GM12878 (cell line): Measurements from ENCODE around the gene AMPH. TPM values are rescaled to one million over a fixed set of nuclear protein-coding genes. Genes with fewer than 3 reads are reported as not detected.

Experiments
- ATAC-seq: fragments of 200-7000 bp; cut with Tn5 transposase; 3 replicates; pipeline ENCODE4 v1.9.1; 2020; ENCODE audit warnings: mild to moderate bottlenecking, moderate library complexity
- BruUV-seq: library from RNA; stranded (reverse); fragments of 400-500 nt; replicated peaks from 2 replicates; lab custom pipeline; 2021; lab: Mats Ljungman, UMichigan
- CTCF ChIA-PET: fragments of 300-600 bp; sonication (Branson Sonifier 250); formaldehyde crosslinking; extraction: SDS; loops from one replicate; lab custom pipeline; 2021; ENCODE audit warnings: inconsistent platforms; lab: Yijun Ruan, JAX
- POLR2A ChIA-PET: fragments of 350-600 bp; formaldehyde crosslinking; extraction: SDS; loops from one replicate; lab custom pipeline; 2021; ENCODE audit warnings: inconsistent platforms; lab: Charles Lee
- RAD21 ChIA-PET: fragments of 300-600 bp; sonication (Branson Sonifier 250); formaldehyde crosslinking; loops from one replicate; lab custom pipeline; 2023; ENCODE audit warnings: antibody characterized with exemption; ENCODE audit not compliant: unreplicated experiment; lab: Charles Lee
- SMC1A ChIA-PET: fragments of 300-600 bp; sonication (Branson Sonifier 250); formaldehyde crosslinking; loops from one replicate; lab custom pipeline; 2023; ENCODE audit not compliant: unreplicated experiment, uncharacterized antibody; lab: Charles Lee
- DNase-seq: peaks from one replicate; pipeline ENCODE4 v3.0.0-alpha.2; 2011; ENCODE audit warnings: low read depth, low spot score
- FAIRE-seq: peaks from 3 replicates; lab custom pipeline; 2011; peaks lifted over from hg19 to GRCh38; lab: Jason Lieb, UNC
- H2AFZ ChIP-seq: 2 replicates; pipeline ENCODE4 v1.6.0; 2011; ENCODE audit warnings: low read depth, low read length, control low read depth; ENCODE audit not compliant: control insufficient read depth
- H3K27ac ChIP-seq: 2 replicates; pipeline ENCODE4 v1.5.1; 2011; ENCODE audit warnings: control low read depth; ENCODE audit not compliant: control insufficient read depth, insufficient read depth
- H3K27me3 ChIP-seq, 2 experiments: replicated peaks in 1 of 2; 2 replicates each; pipeline versions ENCODE4 v1.6.0 to v1.6.1; 2011; ENCODE audit warnings: low read length in 1 of 2; ENCODE audit not compliant: control insufficient read depth in 2 of 2, insufficient read depth in 2 of 2
- H3K36me3 ChIP-seq, 2 experiments: 2 replicates each; pipeline ENCODE4 v1.5.1; 2011; ENCODE audit warnings: low read length in 1 of 2; ENCODE audit not compliant: control insufficient read depth in 2 of 2, insufficient read depth in 2 of 2
- H3K4me1 ChIP-seq: 2 replicates; pipeline ENCODE4 v1.6.1; 2011; ENCODE audit warnings: mild to moderate bottlenecking, low read length, moderate library complexity, mixed read lengths; ENCODE audit not compliant: control insufficient read depth, insufficient read depth
- H3K4me2 ChIP-seq: 2 replicates; pipeline ENCODE4 v1.6.0; 2011; ENCODE audit warnings: control low read depth; ENCODE audit not compliant: control insufficient read depth, insufficient read depth
- H3K4me3 ChIP-seq: fragments of 200-600 bp; sonication (generic); 2 replicates; pipeline ENCODE4 v1.5.1; 2016
- H3K79me2 ChIP-seq: 2 replicates; pipeline ENCODE4 v1.6.0; 2011; ENCODE audit warnings: low read length; ENCODE audit not compliant: control insufficient read depth, insufficient read depth
- H3K9ac ChIP-seq: 2 replicates; pipeline ENCODE4 v1.8.0; 2011; ENCODE audit warnings: low read length, control low read depth, mixed read lengths; ENCODE audit not compliant: control insufficient read depth, insufficient read depth
- H3K9me3 ChIP-seq: replicated peaks from 3 replicates; pipeline ENCODE4 v1.5.1; 2011; ENCODE audit warnings: mild to moderate bottlenecking, low read length; ENCODE audit not compliant: control insufficient read depth, insufficient read depth
- H4K20me1 ChIP-seq: 2 replicates; pipeline ENCODE4 v1.6.0; 2011; ENCODE audit not compliant: control insufficient read depth, insufficient read depth
- EED ChIP-seq: sonication (generic); IDR thresholded peaks from 2 replicates; pipeline ENCODE4 v1.6.1; 2016; ENCODE audit warnings: antibody characterized with exemption, low read depth
- GATAD2B ChIP-seq: fragments of 450-650 bp; conservative IDR thresholded peaks from 2 replicates; pipeline ENCODE4 v1.6.1; 2017; ENCODE audit warnings: low read depth, mild to moderate bottlenecking, moderate library complexity
- NFXL1 ChIP-seq: fragments of 450-650 bp; IDR thresholded peaks from 2 replicates; pipeline ENCODE4 v1.6.1; 2017; ENCODE audit warnings: antibody characterized with exemption, mild to moderate bottlenecking, borderline replicate concordance
- NR2F1 ChIP-seq: fragments of 450-650 bp; conservative IDR thresholded peaks from 2 replicates; pipeline ENCODE4 v1.6.1; 2017; ENCODE audit warnings: mild to moderate bottlenecking
- NRF1 ChIP-seq: conservative IDR thresholded peaks from 2 replicates; pipeline ENCODE4 v1.6.1; 2011; ENCODE audit warnings: mild to moderate bottlenecking, low read depth, low read length, improper control_type of control experiment
- POLR2A ChIP-seq: IDR thresholded peaks from 2 replicates; pipeline ENCODE4 v1.6.1; 2011; ENCODE audit warnings: low read depth, mild to moderate bottlenecking, low read length
- RELA ChIP-seq: fragments of 450-650 bp; IDR thresholded peaks from 2 replicates; pipeline ENCODE4 v1.8.0; 2014; ENCODE audit warnings: borderline replicate concordance; ENCODE audit not compliant: partially characterized antibody
- WGBS: methylation state at CpG from one replicate; pipeline ENCODE4 v1.1.6; 2016; ENCODE audit warnings: low lambda C conversion rate; ENCODE audit not compliant: insufficient replicate concordance, insufficient coverage; ENCODE audit errors: missing lambda C conversion rate; 5-methylcytosine and 5-hydroxymethylcytosine counted together
- in situ Hi-C: fragments of 300-500 bp; cut with MboI; formaldehyde crosslinking; loops from 9 replicates; pipeline ENCODE4 v1.14.3; 2018; ENCODE audit warnings: mixed read lengths
- intact Hi-C: fragments of 100-400 bp; cut with micrococcal nuclease; formaldehyde crosslinking; loops from one replicate; pipeline ENCODE4 v1.14.2; 2022; ENCODE audit not compliant: unreplicated experiment
- polyA plus RNA-seq, 11 experiments: library from polyadenylated mRNA; depleted of rRNA in 4 of 11; unstranded in 6 of 11; stranded (reverse) in 5 of 11; fragments of >200 nt; fragmentation: Nextera tagmentation in 4 of 11; fragmentation: Illumina TruSeq in 1 of 11; extraction: Ambion mirVana in 4 of 11; extraction: Trizol in 1 of 11; gene quantifications; 1 replicate in 1 of 11; 2 replicates in 10 of 11; pipeline versions ENCODE4 v1.2.1 to v1.2.3, GENCODE V29; 2011 to 2016; ENCODE audit warnings: inconsistent platforms in 2 of 11, missing spikeins in 2 of 11, low read depth in 1 of 11
- total RNA-seq, 4 experiments: library from RNA; depleted of rRNA in 3 of 4; stranded (reverse); fragments of >200 nt in 3 of 4; fragmentation: Illumina TruSeq in 1 of 4; extraction: Trizol in 1 of 4; gene quantifications; 2 replicates each; pipeline versions ENCODE4 v1.2.1 to v1.2.3, GENCODE V29; 2013 to 2021
- TF ChIP-seq, protein P1 (sequence below): IDR thresholded peaks from 2 replicates; pipeline ENCODE4 v1.6.1; 2012; ENCODE audit warnings: improper control_type of control experiment, low read depth, low read length; ENCODE audit not compliant: insufficient replicate concordance
- TF ChIP-seq, protein P2 (sequence below): IDR thresholded peaks from 2 replicates; pipeline ENCODE4 v1.6.1; 2012; ENCODE audit warnings: low read depth, low read length, improper control_type of control experiment
- TF ChIP-seq, protein P3 (sequence below): IDR thresholded peaks from 2 replicates; pipeline ENCODE4 v1.6.1; 2012; ENCODE audit warnings: low read depth, low read length, improper control_type of control experiment
- TF ChIP-seq, protein P4 (sequence below): fragments of 450-650 bp; IDR thresholded peaks from 2 replicates; pipeline ENCODE4 v1.6.1; 2017; ENCODE audit warnings: mild to moderate bottlenecking, moderate library complexity
- TF ChIP-seq, protein P5 (sequence below): IDR thresholded peaks from 2 replicates; pipeline ENCODE4 v1.6.1; 2011; ENCODE audit warnings: mild to moderate bottlenecking, low read depth, low read length, moderate library complexity; ENCODE audit not compliant: insufficient replicate concordance

The AMPH gene
- total and polyA plus RNA-seq, 10 of the 15 experiments (the other 5 are each of a cell fraction or from before 2014, with no cell fraction given): 0.03 to 0.24 (median 0.08) TPM; not detected in 2

DNA sequence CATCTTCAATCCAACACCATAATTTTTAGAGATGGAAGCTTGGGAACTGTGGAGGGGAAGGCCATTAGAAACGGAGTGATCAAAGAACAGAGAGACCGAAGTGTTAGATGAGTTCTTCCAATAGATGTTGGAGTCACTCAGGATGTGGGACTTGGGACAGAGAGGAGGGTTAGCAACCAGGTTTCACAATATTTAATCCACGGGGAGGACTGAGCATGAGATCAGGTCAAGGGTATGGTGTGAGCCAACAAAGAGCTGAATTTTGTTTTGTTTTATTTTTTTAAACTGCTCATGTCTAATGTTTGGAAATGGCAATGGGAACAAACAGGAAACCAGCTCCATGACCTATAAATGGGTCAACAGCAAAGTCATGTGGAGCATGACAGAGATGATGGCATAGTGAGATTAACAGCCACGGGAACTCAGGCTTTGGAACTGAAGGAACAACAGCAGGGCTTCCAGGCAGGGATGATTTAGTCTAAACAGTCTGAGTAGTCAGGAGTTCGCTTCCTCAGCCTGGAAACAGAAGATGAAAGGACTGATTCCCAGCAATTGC, 38.9 kb upstream of the AMPH start:
- H3K4me3 ChIP-seq: no peak overlapping the region
- POLR2A ChIA-PET: no interaction called here
- no peak overlapping the region for H3K27ac ChIP-seq
- RAD21 ChIA-PET: no interaction called here
- in situ Hi-C loops (no loop called here), intact Hi-C loops (no loop called here)
- no peaks in the 10 kb centered on the region for H3K36me3 ChIP-seq
- ATAC-seq: no peak
- FAIRE-seq: no peak
- WGBS: 15% methylated on average over 5 of the region's 5 CpGs
- no peaks in the 10 kb centered on the region; a peak in 1 of 4 replicates for H3K27me3 ChIP-seq
- DNase-seq: no peak
- no peaks in the 10 kb centered on the region for H3K9me3 ChIP-seq
- H3K9ac ChIP-seq: no peak overlapping the region
- CTCF ChIA-PET: interaction anchor here (1.0 to 1.7 kb wide), 2 partner anchors 10 to 12 kb away, joined by 3 to 5 read pairs; no protein-coding TSS in a partner anchor
- no peaks in the 10 kb centered on the region for H3K79me2 ChIP-seq
- SMC1A ChIA-PET: no interaction called here
- H4K20me1 ChIP-seq: no peaks in the 10 kb centered on the region
- BruUV-seq: no TSS peak
- H3K4me2 ChIP-seq: no peak overlapping the region
- H3K4me1 ChIP-seq: no peaks in the 10 kb centered on the region
- no peak overlapping the region for H2AFZ ChIP-seq
- TF ChIP-seq NR2F1 (no peak), GATAD2B (no peak), POLR2A (no peak), NFXL1 (no peak), NRF1 (no peak), EED (no peak), RELA (no peak)
- TF ChIP-seq, protein P1, sequence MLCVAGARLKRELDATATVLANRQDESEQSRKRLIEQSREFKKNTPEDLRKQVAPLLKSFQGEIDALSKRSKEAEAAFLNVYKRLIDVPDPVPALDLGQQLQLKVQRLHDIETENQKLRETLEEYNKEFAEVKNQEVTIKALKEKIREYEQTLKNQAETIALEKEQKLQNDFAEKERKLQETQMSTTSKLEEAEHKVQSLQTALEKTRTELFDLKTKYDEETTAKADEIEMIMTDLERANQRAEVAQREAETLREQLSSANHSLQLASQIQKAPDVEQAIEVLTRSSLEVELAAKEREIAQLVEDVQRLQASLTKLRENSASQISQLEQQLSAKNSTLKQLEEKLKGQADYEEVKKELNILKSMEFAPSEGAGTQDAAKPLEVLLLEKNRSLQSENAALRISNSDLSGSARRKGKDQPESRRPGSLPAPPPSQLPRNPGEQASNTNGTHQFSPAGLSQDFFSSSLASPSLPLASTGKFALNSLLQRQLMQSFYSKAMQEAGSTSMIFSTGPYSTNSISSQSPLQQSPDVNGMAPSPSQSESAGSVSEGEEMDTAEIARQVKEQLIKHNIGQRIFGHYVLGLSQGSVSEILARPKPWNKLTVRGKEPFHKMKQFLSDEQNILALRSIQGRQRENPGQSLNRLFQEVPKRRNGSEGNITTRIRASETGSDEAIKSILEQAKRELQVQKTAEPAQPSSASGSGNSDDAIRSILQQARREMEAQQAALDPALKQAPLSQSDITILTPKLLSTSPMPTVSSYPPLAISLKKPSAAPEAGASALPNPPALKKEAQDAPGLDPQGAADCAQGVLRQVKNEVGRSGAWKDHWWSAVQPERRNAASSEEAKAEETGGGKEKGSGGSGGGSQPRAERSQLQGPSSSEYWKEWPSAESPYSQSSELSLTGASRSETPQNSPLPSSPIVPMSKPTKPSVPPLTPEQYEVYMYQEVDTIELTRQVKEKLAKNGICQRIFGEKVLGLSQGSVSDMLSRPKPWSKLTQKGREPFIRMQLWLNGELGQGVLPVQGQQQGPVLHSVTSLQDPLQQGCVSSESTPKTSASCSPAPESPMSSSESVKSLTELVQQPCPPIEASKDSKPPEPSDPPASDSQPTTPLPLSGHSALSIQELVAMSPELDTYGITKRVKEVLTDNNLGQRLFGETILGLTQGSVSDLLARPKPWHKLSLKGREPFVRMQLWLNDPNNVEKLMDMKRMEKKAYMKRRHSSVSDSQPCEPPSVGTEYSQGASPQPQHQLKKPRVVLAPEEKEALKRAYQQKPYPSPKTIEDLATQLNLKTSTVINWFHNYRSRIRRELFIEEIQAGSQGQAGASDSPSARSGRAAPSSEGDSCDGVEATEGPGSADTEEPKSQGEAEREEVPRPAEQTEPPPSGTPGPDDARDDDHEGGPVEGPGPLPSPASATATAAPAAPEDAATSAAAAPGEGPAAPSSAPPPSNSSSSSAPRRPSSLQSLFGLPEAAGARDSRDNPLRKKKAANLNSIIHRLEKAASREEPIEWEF: no peak
- TF ChIP-seq, protein P2, sequence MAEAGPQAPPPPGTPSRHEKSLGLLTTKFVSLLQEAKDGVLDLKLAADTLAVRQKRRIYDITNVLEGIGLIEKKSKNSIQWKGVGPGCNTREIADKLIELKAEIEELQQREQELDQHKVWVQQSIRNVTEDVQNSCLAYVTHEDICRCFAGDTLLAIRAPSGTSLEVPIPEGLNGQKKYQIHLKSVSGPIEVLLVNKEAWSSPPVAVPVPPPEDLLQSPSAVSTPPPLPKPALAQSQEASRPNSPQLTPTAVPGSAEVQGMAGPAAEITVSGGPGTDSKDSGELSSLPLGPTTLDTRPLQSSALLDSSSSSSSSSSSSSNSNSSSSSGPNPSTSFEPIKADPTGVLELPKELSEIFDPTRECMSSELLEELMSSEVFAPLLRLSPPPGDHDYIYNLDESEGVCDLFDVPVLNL: no peak
- TF ChIP-seq, protein P3, sequence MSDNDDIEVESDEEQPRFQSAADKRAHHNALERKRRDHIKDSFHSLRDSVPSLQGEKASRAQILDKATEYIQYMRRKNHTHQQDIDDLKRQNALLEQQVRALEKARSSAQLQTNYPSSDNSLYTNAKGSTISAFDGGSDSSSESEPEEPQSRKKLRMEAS: no peak
- TF ChIP-seq, protein P4, sequence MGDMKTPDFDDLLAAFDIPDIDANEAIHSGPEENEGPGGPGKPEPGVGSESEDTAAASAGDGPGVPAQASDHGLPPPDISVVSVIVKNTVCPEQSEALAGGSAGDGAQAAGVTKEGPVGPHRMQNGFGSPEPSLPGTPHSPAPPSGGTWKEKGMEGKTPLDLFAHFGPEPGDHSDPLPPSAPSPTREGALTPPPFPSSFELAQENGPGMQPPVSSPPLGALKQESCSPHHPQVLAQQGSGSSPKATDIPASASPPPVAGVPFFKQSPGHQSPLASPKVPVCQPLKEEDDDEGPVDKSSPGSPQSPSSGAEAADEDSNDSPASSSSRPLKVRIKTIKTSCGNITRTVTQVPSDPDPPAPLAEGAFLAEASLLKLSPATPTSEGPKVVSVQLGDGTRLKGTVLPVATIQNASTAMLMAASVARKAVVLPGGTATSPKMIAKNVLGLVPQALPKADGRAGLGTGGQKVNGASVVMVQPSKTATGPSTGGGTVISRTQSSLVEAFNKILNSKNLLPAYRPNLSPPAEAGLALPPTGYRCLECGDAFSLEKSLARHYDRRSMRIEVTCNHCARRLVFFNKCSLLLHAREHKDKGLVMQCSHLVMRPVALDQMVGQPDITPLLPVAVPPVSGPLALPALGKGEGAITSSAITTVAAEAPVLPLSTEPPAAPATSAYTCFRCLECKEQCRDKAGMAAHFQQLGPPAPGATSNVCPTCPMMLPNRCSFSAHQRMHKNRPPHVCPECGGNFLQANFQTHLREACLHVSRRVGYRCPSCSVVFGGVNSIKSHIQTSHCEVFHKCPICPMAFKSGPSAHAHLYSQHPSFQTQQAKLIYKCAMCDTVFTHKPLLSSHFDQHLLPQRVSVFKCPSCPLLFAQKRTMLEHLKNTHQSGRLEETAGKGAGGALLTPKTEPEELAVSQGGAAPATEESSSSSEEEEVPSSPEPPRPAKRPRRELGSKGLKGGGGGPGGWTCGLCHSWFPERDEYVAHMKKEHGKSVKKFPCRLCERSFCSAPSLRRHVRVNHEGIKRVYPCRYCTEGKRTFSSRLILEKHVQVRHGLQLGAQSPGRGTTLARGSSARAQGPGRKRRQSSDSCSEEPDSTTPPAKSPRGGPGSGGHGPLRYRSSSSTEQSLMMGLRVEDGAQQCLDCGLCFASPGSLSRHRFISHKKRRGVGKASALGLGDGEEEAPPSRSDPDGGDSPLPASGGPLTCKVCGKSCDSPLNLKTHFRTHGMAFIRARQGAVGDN: no peak
- TF ChIP-seq, protein P5, sequence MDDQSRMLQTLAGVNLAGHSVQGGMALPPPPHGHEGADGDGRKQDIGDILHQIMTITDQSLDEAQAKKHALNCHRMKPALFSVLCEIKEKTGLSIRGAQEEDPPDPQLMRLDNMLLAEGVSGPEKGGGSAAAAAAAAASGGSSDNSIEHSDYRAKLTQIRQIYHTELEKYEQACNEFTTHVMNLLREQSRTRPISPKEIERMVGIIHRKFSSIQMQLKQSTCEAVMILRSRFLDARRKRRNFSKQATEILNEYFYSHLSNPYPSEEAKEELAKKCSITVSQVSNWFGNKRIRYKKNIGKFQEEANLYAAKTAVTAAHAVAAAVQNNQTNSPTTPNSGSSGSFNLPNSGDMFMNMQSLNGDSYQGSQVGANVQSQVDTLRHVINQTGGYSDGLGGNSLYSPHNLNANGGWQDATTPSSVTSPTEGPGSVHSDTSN: no peak
